Measurements from ENCODE around the gene BCAR3.

GRCh38 chr1:93596329-93597089 is 85.1 kb downstream of the BCAR3 start:
- no peak for TF ChIP-seq CTCF (IDR thresholded peaks at IDR 0.05)
- no peak for TF ChIP-seq POLR2A (IDR thresholded peaks at IDR 0.05)

Measured in Peyer's patch (tissue), 4 donors.